ENCODE results near the gene LRRC46.

The LRRC46 gene

GRCh38 chr17:47834756-47835155, 3.3 kb downstream of the LRRC46 start:
- no peak for DNase-seq

GRCh38 chr17:47836601-47837000, 5.1 kb downstream of the LRRC46 start:
- DNase-seq: no peak

GRCh38 chr17:47837401-47838039, 6.0 kb downstream of the LRRC46 start:
- no peak for DNase-seq

- no peak for DNase-seq
These were observed 7.2 kb downstream of the LRRC46 start for GRCh38 chr17:47838636-47839035.

- DNase-seq: no peak
These were observed 7.6 kb downstream of the LRRC46 start for GRCh38 chr17:47839071-47839470.

GRCh38 chr17:47840001-47840741, 8.7 kb downstream of the LRRC46 start:
- no peak for DNase-seq

GRCh38 chr17:47840742-47841487, 9.4 kb downstream of the LRRC46 start, which contains the start of gene SCRN2:
SCRN2 (minus strand) TSS chr17:47841273; CDS start chr17:47840843, 430 bp downstream.
- peak; percentile 79 for DNase-seq

GRCh38 chr17:47841488-47842291, 10.2 kb downstream of the LRRC46 start:
- no peak for DNase-seq

- no peak for DNase-seq
These were observed 11.9 kb downstream of the LRRC46 start for GRCh38 chr17:47843391-47843730.

- no peak for DNase-seq
These were observed 12.8 kb downstream of the LRRC46 start for GRCh38 chr17:47844227-47844626.

- no peak for DNase-seq
These were observed 13.6 kb downstream of the LRRC46 start for GRCh38 chr17:47844814-47845715.

GRCh38 chr17:47845716-47846075, 14.2 kb downstream of the LRRC46 start:
- DNase-seq: no peak

GRCh38 chr17:47846716-47847340, 15.4 kb downstream of the LRRC46 start:
- no peak for DNase-seq

- DNase-seq: no peak
These were observed 16.1 kb downstream of the LRRC46 start for GRCh38 chr17:47847341-47848197.

GRCh38 chr17:47848198-47848513, 16.7 kb downstream of the LRRC46 start:
- DNase-seq: no peak

GRCh38 chr17:47850373-47850691, 18.9 kb downstream of the LRRC46 start:
- no peak for DNase-seq

- peak; percentile 61 for DNase-seq
These were observed 19.5 kb downstream of the LRRC46 start, which contains the start of gene SP6 for GRCh38 chr17:47850692-47851573. SP6 (minus strand) TSS chr17:47851163; CDS start chr17:47848429, 2,734 bp downstream.

GRCh38 chr17:47851764-47852112, 20.3 kb downstream of the LRRC46 start:
- no peak for DNase-seq

GRCh38 chr17:47852113-47852949, 20.9 kb downstream of the LRRC46 start:
- no peak for DNase-seq
